Measurements from ENCODE around the gene SYCP3. TPM values are rescaled to one million over a fixed set of nuclear protein-coding genes. Genes with fewer than 3 reads are reported as not detected.
"Not testable (repeated sequence)": the region's sequence is repeated elsewhere in the genome, so short reads cannot be mapped to it uniquely, and the experiment has no call there.

SYCP3 gene
- total RNA-seq, 2 donors from 2014 or later = 0.21 TPM; not detected in 1

DNA sequence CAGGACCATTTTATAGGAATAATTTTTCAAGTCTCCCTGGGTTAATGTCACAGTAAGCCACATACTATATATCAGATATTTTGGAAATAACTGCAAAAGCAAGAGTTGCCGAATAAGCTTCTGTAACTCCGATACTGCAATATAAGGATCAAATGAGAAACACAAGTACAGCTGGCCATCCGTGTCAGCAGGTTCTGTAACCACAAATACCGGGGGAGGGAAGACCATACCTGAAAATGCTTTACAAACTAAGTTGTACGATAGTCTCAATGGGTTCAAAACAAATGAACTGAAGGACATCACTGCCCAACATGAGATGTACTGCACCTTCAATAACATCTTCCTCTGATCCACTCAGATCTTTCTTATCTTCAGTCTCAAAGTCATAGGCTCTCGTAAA, 1.8 kb downstream of the SYCP3 start:
- Mint-ChIP-seq H3K27ac (no peak overlapping the region), H3K9me3 (no peaks in the 10 kb centered on the region), H3K36me3 (no peaks in the 10 kb centered on the region)
- no peak for DNase-seq (ENCODE audit: low spot score in 2 of 2)
- ATAC-seq = no peak

DNA sequence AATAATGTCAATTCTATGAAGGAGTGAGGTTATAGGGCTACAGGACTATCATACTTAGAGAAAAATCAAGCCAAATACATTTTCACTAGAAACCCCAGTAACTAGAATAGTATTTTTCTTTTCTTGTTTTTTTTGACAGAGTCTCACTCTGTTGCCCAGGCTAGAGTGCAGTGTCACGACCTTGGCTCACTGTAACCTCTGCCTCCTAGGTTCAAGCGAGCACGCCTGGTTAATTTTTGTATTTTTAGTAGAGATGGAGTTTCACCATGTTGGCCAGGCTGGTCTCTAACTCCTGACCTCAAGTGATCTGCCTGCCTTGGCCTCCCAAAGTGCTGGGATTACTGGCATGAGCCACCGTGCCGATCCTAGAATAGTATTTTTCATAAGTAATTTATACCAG, 4.8 kb downstream of the SYCP3 start:
- H3K27ac Mint-ChIP-seq; H3K36me3 Mint-ChIP-seq; H3K9me3 Mint-ChIP-seq; ATAC-seq; DNase-seq (ENCODE audit: low spot score in 2 of 2): not testable (repeated sequence)

DNA sequence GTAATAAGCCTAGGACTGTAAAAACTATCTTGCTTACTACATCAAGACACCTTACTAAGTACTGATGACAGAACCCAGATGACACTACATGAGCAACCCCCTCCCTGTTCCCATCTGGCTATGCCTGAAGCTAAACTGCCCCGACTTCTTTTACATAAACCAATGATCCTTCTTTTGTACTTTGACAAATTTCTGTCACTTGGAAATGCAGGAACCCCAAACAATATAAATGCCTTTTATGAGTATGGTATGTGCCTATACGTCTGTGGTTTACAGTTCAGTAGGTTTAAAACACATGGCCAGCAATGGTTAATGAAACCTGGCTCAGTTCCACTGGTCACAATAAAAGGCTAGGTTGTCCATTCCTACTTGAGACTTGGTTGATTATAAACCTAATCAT, 6.1 kb downstream of the SYCP3 start:
- DNase-seq (ENCODE audit: low spot score in 2 of 2) = no peak
- no peaks in the 10 kb centered on the region for H3K36me3 Mint-ChIP-seq
- ATAC-seq = no peak
- H3K27ac Mint-ChIP-seq = no peak overlapping the region
- H3K9me3 Mint-ChIP-seq = no peaks in the 10 kb centered on the region

DNA sequence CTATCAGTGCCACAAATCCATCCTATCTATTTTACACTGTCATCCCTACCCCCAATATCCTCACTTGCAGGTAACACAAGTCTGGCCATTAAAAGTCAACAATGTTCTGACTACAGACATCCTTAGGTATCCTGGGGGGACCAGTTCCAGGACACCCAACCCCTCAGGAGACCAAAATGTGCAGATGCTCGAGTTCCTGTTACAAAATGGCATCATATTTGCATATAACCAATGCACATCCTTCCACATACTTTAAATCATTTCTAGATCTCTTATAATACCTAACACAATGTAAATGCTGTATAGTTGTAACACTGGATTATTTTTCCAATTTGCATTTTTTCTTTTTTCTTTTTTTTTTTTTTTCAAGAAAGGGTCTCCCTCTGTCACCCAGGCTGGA, 6.9 kb downstream of the SYCP3 start:
- Mint-ChIP-seq H3K36me3 (no peaks in the 10 kb centered on the region), H3K27ac (no peak overlapping the region), H3K9me3 (no peaks in the 10 kb centered on the region)
- DNase-seq (ENCODE audit: low spot score in 2 of 2) (no peak), ATAC-seq (no peak)

DNA sequence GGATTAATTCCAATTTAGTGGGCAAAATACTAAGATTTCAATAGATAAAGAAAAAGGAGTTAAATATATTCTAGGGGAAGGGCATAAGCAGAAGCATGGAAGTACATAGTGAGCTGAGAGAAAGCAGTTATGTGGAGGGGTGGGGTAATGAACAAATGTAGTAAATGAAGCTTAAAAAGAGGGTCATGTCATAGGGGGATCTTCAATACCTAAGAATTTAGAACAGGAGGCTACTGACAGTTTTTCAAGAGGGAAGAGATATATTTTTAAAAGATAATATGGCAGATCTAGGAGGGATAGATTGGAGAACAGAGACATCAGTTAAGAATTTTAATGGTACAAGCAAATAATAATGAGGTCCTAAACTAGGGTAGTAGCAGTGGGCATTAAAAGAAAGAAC, 9.4 kb downstream of the SYCP3 start:
- H3K36me3 Mint-ChIP-seq = no peaks in the 10 kb centered on the region
- ATAC-seq (no peak), DNase-seq (ENCODE audit: low spot score in 2 of 2) (no peak)
- no peak overlapping the region for H3K27ac Mint-ChIP-seq
- no peaks in the 10 kb centered on the region for H3K9me3 Mint-ChIP-seq

DNA sequence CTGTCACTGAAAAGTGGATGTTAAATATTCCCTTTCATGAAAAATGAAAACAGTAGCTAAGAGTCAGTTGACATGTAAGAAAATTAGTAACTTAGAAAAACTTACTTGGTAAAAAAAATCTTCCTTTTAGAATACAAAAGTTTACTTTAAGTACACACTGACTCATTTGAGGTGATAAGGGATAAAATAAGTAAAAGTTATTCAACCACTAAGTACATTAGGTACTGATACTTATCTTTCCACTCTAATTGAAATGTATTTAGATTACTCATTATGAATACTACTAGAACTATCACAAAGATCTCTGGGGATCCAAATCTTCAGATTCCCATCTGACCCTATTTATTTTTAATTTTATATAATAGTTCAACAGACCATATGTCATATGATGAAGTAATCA, 12.2 kb downstream of the SYCP3 start:
- Mint-ChIP-seq H3K27ac (no peak overlapping the region), H3K9me3 (no peaks in the 10 kb centered on the region), H3K36me3 (no peaks in the 10 kb centered on the region)
- no peak for ATAC-seq
- no peak for DNase-seq (ENCODE audit: low spot score in 2 of 2)

DNA sequence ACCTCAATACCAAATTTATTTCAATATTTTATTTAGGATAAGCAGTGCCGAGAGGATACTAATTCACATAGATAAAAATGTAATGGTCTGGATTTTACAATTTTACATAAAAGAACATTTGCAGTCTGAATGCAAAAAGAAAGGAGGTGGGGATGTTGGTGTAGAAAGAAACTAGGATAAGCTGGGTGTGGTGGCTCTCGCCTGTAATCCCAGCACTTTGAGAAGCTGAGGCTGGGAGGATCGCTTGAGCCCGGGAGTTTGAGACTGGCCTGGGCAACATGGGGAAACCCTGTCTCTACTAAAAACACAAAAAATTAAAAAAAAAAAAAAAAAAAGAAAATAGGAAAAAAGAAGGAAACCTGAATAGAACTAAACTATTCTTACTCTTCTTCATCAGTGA, 16.9 kb downstream of the SYCP3 start:
- H3K9me3 Mint-ChIP-seq = no peaks in the 10 kb centered on the region

DNA sequence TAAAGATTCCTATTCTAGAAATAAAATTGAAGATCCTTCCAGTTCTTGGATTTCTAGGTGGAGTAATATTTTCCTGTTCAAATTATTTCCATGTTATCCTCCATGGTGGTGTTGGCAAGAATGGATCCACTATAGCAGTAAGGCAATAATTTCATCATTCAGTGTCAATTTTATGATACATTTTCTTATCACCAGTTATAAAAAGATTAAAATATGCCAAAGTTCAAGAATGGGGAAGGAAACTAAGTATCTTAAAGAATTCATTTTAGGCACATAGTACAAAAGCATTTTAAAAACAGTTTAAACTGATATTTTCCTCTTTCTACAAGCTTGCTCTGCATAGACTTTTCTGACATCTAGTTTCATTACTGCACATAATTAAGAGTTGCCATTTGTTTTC, 19.1 kb downstream of the SYCP3 start:
- peak overlapping the region in 1 of 2 donors; percentile 57 for H3K27ac Mint-ChIP-seq
- ATAC-seq (no peak), DNase-seq (ENCODE audit: low spot score in 2 of 2) (no peak)
- H3K36me3 Mint-ChIP-seq = no peaks in the 10 kb centered on the region
- no peaks in the 10 kb centered on the region for H3K9me3 Mint-ChIP-seq

More for the DNA sequence above, 16.9 kb downstream of the SYCP3 start:
- Mint-ChIP-seq H3K36me3 (no peaks in the 10 kb centered on the region), H3K27ac (no peak overlapping the region)
- no peak for ATAC-seq
- DNase-seq (ENCODE audit: low spot score in 2 of 2) = no peak

DNA sequence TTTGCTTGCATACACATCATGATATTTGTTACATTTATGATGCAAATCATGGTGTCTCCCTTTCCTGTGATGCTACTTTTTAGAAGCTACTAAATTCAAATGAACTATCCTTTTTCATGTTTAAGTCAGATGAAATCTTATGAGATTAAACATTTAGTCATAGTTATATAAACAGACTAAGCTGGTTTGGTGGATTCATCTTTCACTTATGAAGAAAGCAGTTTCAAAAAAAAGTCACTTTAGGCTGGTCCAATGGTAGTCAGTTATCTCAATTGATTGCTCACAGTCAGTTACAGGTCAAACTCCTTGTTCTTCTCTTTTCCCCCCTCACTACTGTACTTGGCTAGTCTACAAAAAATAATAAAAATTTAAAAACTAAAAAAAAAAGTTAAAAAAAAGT, 19.7 kb downstream of the SYCP3 start:
- DNase-seq (ENCODE audit: low spot score in 2 of 2) = no peak
- ATAC-seq = no peak
- no peaks in the 10 kb centered on the region for H3K9me3 Mint-ChIP-seq
- no peak overlapping the region for H3K27ac Mint-ChIP-seq
- H3K36me3 Mint-ChIP-seq = no peaks in the 10 kb centered on the region

DNA sequence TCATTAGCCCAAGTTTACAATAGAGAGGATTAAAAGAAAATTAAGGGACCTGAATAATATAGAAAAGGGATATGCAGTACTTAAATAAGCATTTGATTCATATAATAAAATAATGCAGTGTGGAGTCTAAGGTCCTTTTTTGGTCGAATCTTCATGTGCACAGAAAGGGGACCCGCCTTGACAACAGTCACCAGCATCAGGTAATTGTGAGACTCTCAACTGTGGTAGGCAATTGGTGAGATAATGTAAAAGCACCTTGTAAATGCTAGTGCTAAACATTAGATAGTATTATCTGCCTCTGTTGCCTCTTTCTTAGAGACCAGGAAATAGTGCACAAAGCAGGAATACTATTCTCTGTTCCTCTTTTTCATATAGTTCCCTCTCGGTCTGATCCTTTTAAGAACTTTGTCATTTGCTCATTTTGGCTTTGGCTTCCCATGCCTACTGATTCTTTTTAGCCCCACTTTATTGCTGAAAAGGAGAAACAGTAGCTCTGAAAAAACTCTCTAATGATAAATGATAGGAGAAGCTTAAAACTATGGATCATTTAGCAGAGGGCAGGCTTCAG, 24.3 kb downstream of the SYCP3 start:
- Mint-ChIP-seq H3K36me3 (no peaks in the 10 kb centered on the region), H3K27ac (no peak overlapping the region), H3K9me3 (no peaks in the 10 kb centered on the region)
- ATAC-seq (no peak), DNase-seq (ENCODE audit: low spot score in 2 of 2) (no peak)

DNA sequence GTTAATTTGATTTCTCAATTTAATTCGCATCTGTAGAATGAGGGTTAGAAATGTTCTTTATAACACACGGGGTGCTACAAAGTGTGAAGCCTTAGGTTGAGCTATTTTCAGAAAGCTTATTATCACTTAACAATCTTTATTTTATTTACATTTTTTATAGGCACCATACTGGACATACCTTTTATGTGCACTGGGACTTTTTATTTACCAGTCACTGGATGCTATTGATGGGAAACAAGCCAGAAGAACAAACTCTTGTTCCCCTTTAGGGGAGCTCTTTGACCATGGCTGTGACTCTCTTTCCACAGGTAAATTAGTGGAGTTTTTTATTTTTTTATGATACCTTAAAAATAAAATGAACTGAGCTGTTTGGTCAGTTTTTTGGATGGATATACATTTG, 25.3 kb downstream of the SYCP3 start:
- no peak for ATAC-seq
- no peaks in the 10 kb centered on the region for H3K9me3 Mint-ChIP-seq

DNA sequence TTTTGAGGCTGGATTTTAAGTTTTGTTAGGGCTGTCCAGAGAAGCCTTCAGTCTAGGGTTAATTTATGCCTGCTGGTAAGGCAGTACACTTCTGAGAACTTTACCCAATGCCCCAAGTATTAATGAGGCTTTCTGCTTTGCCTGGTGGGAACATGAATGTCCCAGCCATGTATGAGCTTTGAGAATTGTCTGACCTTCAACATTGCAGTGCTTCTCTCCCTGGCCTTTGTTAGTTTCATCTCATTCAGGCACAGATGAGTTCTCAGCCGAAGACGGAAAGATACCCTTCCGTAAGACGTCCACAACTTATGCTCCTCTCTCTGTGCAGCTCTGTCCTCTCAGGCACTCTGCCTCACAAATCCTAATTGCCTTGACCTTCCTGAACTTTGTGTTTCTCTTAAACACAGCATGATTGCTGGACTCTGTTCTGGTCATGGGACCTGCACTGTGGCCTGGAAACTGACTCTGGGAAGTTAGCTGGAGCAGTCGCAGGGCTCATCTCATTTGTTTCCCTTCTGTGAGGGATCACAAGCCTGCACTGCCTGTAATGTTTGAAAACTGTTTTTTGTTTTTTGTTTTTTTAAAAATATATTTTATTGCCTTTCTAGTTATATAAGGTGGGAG, 26.1 kb downstream of the SYCP3 start:
- ATAC-seq = no peak
- peaks cover 0 to 6% of the 10 kb centered on the region in 2 donors for H3K36me3 Mint-ChIP-seq
- H3K27ac Mint-ChIP-seq = no peak overlapping the region
- DNase-seq (ENCODE audit: low spot score in 2 of 2) = no peak
- no peaks in the 10 kb centered on the region for H3K9me3 Mint-ChIP-seq

More for the DNA sequence above, 25.3 kb downstream of the SYCP3 start:
- peaks cover 0 to 6% of the 10 kb centered on the region in 2 donors for H3K36me3 Mint-ChIP-seq
- H3K27ac Mint-ChIP-seq = no peak overlapping the region
- DNase-seq (ENCODE audit: low spot score in 2 of 2) = no peak

DNA sequence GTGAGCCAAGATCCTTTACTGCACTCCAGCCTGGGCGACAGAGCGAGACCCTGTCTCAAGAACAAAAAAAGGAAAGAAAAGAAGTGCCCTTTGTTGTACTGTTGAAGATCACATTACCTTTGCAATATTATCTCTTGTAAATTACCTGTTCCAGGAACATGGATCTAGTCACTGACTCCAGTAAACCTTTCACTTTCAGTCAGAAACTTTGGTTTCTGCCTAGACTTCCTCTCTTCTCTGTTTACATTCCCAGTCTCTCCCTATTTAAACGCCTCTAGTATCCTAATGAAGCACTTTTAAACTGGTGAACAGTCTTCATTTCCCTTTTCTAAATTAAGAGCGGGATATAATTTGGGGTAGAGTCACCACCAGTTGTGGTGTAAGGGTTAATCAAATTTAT, 29.0 kb downstream of the SYCP3 start:
- H3K9me3 Mint-ChIP-seq = no peaks in the 10 kb centered on the region

DNA sequence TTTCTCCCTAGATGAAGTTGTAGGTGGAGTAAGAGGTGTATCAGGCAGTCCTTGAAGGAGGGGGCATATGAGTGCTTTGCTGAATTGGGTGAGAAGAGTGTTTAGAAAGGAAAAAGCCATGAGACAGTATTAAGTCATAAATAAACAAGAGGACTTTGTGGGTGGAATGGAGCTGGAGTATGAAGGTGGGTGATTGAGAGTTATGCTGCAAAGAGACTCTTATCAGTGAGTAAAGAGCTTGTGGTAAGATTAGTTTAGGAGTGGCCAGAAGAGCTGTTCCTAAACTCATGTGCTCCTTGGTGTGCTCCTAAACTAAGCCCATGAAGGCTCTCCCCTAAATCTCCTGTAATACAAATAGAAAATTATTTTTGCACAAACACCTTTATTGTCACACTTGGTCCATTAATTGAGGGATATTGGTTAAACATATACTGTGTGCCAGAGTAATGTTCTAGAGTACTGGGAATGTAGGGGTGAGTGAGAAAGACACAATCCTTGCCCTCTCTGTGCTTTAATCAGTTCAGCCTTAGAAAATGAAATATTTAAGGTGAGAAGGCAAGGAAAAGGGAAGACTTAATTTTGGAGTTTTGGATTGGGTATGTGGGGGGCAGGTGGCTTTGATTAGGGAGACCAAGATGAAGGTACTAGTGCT, 32.0 kb downstream of the SYCP3 start:
- H3K9me3 Mint-ChIP-seq = no peaks in the 10 kb centered on the region

More for the DNA sequence above, 29.0 kb downstream of the SYCP3 start:
- Mint-ChIP-seq H3K36me3 (peaks cover 0 to 6% of the 10 kb centered on the region in 2 donors), H3K27ac (no peak overlapping the region)
- ATAC-seq (no peak), DNase-seq (ENCODE audit: low spot score in 2 of 2) (no peak)

DNA sequence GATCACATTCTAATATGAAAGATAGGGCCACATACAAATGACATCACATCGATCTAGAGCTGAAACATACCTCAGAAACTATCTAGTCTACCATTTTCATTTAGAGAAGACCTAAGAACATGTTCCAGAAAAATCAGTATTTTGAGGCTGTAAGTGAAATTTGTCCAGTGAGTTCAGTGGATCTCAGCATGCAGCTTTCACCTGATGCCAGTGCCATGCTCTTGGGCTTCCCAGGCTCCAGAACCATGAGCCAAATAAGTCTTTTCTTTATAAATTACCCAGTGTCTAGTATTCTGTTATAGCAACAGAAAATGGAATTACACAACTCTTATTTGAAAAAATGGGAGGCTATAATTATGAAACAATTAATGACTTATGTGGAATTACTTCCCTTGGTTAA, 32.9 kb downstream of the SYCP3 start:
- peaks cover 0 to 6% of the 10 kb centered on the region in 2 donors for H3K36me3 Mint-ChIP-seq
- no peaks in the 10 kb centered on the region for H3K9me3 Mint-ChIP-seq
- no peak for DNase-seq (ENCODE audit: low spot score in 2 of 2)
- H3K27ac Mint-ChIP-seq = no peak overlapping the region
- ATAC-seq = no peak

More for the DNA sequence above, 32.0 kb downstream of the SYCP3 start:
- Mint-ChIP-seq H3K36me3 (peaks cover 0 to 6% of the 10 kb centered on the region in 2 donors), H3K27ac (no peak overlapping the region)
- DNase-seq (ENCODE audit: low spot score in 2 of 2) = no peak
- no peak for ATAC-seq

DNA sequence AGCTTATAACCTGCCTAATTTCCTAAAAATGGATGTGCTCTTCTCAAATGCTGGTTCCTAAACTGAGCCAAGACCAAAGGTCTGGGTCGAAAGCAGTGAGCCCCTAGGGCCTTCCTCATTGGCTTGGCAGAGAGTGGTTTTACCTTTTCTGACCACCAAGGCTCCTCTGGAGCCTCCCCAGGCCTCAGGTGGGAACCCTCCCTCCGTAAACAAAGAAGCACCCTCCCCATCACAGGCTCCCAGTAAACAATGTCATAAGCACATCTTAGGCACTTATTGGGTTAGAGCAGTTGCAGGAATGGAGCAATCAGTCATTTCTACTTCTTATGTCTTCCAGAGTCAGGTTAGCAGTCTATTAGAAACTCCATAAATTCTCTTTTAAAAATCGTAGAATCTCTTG, 35.8 kb downstream of the SYCP3 start:
- ATAC-seq (no peak), DNase-seq (ENCODE audit: low spot score in 2 of 2) (no peak)
- Mint-ChIP-seq H3K36me3 (peaks cover 0 to 2% of the 10 kb centered on the region in 2 donors), H3K27ac (no peak overlapping the region), H3K9me3 (no peaks in the 10 kb centered on the region)

DNA sequence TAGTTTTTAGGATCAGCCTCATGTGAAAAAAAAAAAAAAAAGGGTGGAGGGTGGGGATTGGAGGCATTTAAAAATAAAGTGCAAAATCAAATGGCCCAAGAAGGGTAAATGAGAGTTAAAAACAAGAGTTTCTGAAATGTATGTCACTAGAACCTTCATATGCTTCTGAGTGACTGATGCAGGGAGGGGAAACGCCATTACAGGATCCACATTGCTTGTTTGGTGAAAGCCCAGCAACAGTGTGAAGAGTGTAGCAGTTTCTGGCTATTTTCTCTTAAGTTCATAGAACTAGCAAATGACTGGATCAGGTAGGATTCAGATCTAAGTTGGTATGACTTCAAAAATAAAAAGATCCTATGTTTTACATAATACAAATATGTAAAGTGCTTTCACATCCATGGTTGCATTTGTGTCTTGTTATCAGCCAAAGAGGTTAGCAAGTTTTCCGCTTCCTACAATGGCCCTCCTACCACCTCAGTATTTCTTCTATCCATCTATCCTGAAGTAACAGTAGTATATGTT, 38.9 kb downstream of the SYCP3 start:
- ATAC-seq = no peak
- H3K27ac Mint-ChIP-seq = no peak overlapping the region
- no peaks in the 10 kb centered on the region for H3K9me3 Mint-ChIP-seq
- no peak for DNase-seq (ENCODE audit: low spot score in 2 of 2)
- H3K36me3 Mint-ChIP-seq = peaks cover 6 to 10% of the 10 kb centered on the region in 2 donors
